Mesenchymal stem cell (in vitro differentiated cells and primary cell): ENCODE data around the gene TYMP.

Experiments
- DNase-seq: peaks from one replicate; pipeline ENCODE4 v3.0.0-alpha.2; 2013
- H2AFZ ChIP-seq: one replicate; pipeline ENCODE4 v1.6.1; 2013; ENCODE audit warnings: low read depth, mild to moderate bottlenecking, control low read depth, inconsistent platforms, low read length, moderate library complexity
- H2AK5ac ChIP-seq: 2 replicates; pipeline ENCODE4 v1.6.1; 2013; ENCODE audit warnings: low read length, moderate library complexity, mild to moderate bottlenecking, inconsistent platforms; ENCODE audit not compliant: severe bottlenecking
- H2BK120ac ChIP-seq: one replicate; pipeline ENCODE4 v1.6.1; 2013; ENCODE audit warnings: low read depth, mild to moderate bottlenecking, inconsistent platforms, low read length, moderate library complexity
- H2BK12ac ChIP-seq, 2 experiments: one replicate each; pipeline ENCODE4 v1.6.1; 2013; ENCODE audit warnings: inconsistent platforms in 2 of 2, low read length in 2 of 2, mild to moderate bottlenecking in 2 of 2, moderate library complexity in 2 of 2, control low read depth in 1 of 2
- H2BK15ac ChIP-seq: one replicate; pipeline ENCODE4 v1.6.1; 2013; ENCODE audit warnings: mild to moderate bottlenecking, low read depth, inconsistent platforms; ENCODE audit not compliant: poor library complexity, severe bottlenecking
- H2BK5ac ChIP-seq: 2 replicates; pipeline ENCODE4 v1.6.1; 2013; ENCODE audit warnings: low read depth, mild to moderate bottlenecking, low read length, control low read depth, inconsistent platforms; ENCODE audit not compliant: poor library complexity, severe bottlenecking
- H3K14ac ChIP-seq, 2 experiments: one replicate each; pipeline ENCODE4 v1.6.1; 2013; ENCODE audit warnings: inconsistent platforms in 2 of 2, low read length in 2 of 2, control low read depth in 1 of 2, mild to moderate bottlenecking in 1 of 2, moderate library complexity in 1 of 2
- H3K18ac ChIP-seq, 2 experiments: one replicate each; pipeline ENCODE4 v1.6.1; 2013; ENCODE audit warnings: inconsistent platforms in 2 of 2, low read length in 2 of 2, control low read depth in 1 of 2, low read depth in 1 of 2, mild to moderate bottlenecking in 1 of 2
- H3K23ac ChIP-seq, 2 experiments: one replicate each; pipeline ENCODE4 v1.6.1; 2013; ENCODE audit warnings: inconsistent platforms in 2 of 2, low read length in 2 of 2, mild to moderate bottlenecking in 2 of 2, moderate library complexity in 2 of 2, control low read depth in 1 of 2
- H3K27ac ChIP-seq: 2 replicates; pipeline ENCODE4 v1.5.1; 2013; ENCODE audit warnings: mild to moderate bottlenecking, moderate library complexity, low read length, control low read depth, inconsistent platforms; ENCODE audit not compliant: poor library complexity, severe bottlenecking
- H3K27me3 ChIP-seq, 2 experiments: 2 replicates each; pipeline versions ENCODE4 v1.6.1 to v1.7.0; 2013; ENCODE audit warnings: low read length in 2 of 2, mild to moderate bottlenecking in 2 of 2, moderate library complexity in 2 of 2, control low read depth in 1 of 2, inconsistent platforms in 1 of 2; ENCODE audit not compliant: control insufficient read depth in 1 of 2, insufficient read depth in 1 of 2
- H3K36me3 ChIP-seq, 2 experiments: 2 replicates each; pipeline versions ENCODE4 v1.6.1 to v1.7.0; 2013; ENCODE audit warnings: low read length in 2 of 2, control low read depth in 1 of 2, inconsistent platforms in 1 of 2, low read depth in 1 of 2, mild to moderate bottlenecking in 1 of 2; ENCODE audit not compliant: insufficient read depth in 2 of 2, control insufficient read depth in 1 of 2
- H3K4ac ChIP-seq, 2 experiments: one replicate each; pipeline ENCODE4 v1.6.1; 2013; ENCODE audit warnings: inconsistent platforms in 2 of 2, low read length in 2 of 2, mild to moderate bottlenecking in 2 of 2, moderate library complexity in 2 of 2, control low read depth in 1 of 2, low read depth in 1 of 2
- H3K4me1 ChIP-seq: 2 replicates; pipeline ENCODE4 v1.6.1; 2013; ENCODE audit warnings: low read depth, low read length, control low read depth; ENCODE audit not compliant: control insufficient read depth, insufficient read depth
- H3K4me2 ChIP-seq: 2 replicates; pipeline ENCODE4 v1.6.1; 2013; ENCODE audit warnings: low read length, mild to moderate bottlenecking, inconsistent platforms; ENCODE audit not compliant: poor library complexity, severe bottlenecking
- H3K4me3 ChIP-seq, 2 experiments: 2 replicates each; pipeline versions ENCODE4 v1.5.1 to v1.7.0; 2013; ENCODE audit warnings: low read length in 2 of 2, mild to moderate bottlenecking in 2 of 2, control low read depth in 1 of 2, low read depth in 1 of 2; ENCODE audit not compliant: insufficient read depth in 1 of 2
- H3K79me1 ChIP-seq: replicated peaks from 2 replicates; pipeline ENCODE4 v1.6.1; 2013; ENCODE audit warnings: mild to moderate bottlenecking, control low read depth, low read length, inconsistent platforms; ENCODE audit not compliant: poor library complexity, severe bottlenecking
- H3K9ac ChIP-seq: 2 replicates; pipeline ENCODE4 v1.7.0; 2013; ENCODE audit warnings: mild to moderate bottlenecking, low read length, moderate library complexity
- H3K9me3 ChIP-seq: 2 replicates; pipeline ENCODE4 v1.7.0; 2013; ENCODE audit warnings: mild to moderate bottlenecking, low read length; ENCODE audit not compliant: control insufficient read depth
- H4K8ac ChIP-seq: one replicate; pipeline ENCODE4 v1.6.1; 2013; ENCODE audit warnings: inconsistent platforms, mild to moderate bottlenecking, low read length, moderate library complexity
- H4K91ac ChIP-seq: one replicate; pipeline ENCODE4 v1.6.1; 2013; ENCODE audit warnings: mild to moderate bottlenecking, low read length, inconsistent platforms
- whole genome bisulfite sequencing: methylation state at CpG from one replicate; pipeline ENCODE4 v1.1.7; 2013; ENCODE audit warnings: mixed read lengths; 5-methylcytosine and 5-hydroxymethylcytosine counted together

Gene TYMP

GRCh38 chr22:50506611-50507420 is 23.0 kb downstream of the TYMP start:
- peak overlapping the region; percentile 91 for H4K8ac ChIP-seq
- H3K4me2 ChIP-seq: peak overlapping the region; percentile 64
- peaks cover 12% of the 10 kb centered on the region for H3K4me1 ChIP-seq
- peak overlapping the region; percentile 97 for H3K9ac ChIP-seq
- H3K27me3 ChIP-seq: no peaks in the 10 kb centered on the region
- H2BK120ac ChIP-seq: no peak overlapping the region
- H3K27ac ChIP-seq: peak overlapping the region; percentile 60
- H3K36me3 ChIP-seq: peaks cover 32 to 42% of the 10 kb centered on the region in 2 experiments
- H3K18ac ChIP-seq: peak overlapping the region; percentile 79 to 97
- peak overlapping the region; percentile 36 for H4K91ac ChIP-seq
- no peak overlapping the region for H2BK15ac ChIP-seq
- peak overlapping the region in 1 of 2 experiments; percentile 92 for H3K14ac ChIP-seq
- peak overlapping the region in 1 of 2 experiments; percentile 46 for H3K23ac ChIP-seq
- peak overlapping the region; percentile 82 to 100 for H3K4me3 ChIP-seq
- peak; percentile 25 for DNase-seq
- H3K79me1 ChIP-seq: peaks cover 26% of the 10 kb centered on the region
- H2AFZ ChIP-seq: peak overlapping the region; percentile 55
- no peak overlapping the region for H2AK5ac ChIP-seq
- H2BK12ac ChIP-seq: no peak overlapping the region
- peak overlapping the region; percentile 41 to 80 for H3K4ac ChIP-seq
- H2BK5ac ChIP-seq: no peak overlapping the region
- 31% methylated on average over 21 of the region's 21 CpGs for WGBS
- H3K9me3 ChIP-seq: no peaks in the 10 kb centered on the region

GRCh38 chr22:50505776-50506610 is 23.8 kb downstream of the TYMP start:
- H3K23ac ChIP-seq: no peak overlapping the region
- no peak overlapping the region for H2BK12ac ChIP-seq
- no peak overlapping the region for H2AK5ac ChIP-seq
- H2BK5ac ChIP-seq: no peak overlapping the region
- peak overlapping the region; percentile 70 for H4K91ac ChIP-seq
- H3K27ac ChIP-seq: no peak overlapping the region
- H2BK120ac ChIP-seq: no peak overlapping the region
- H3K9me3 ChIP-seq: no peaks in the 10 kb centered on the region
- peak overlapping the region; percentile 64 for H3K4me2 ChIP-seq
- no peak overlapping the region for H2AFZ ChIP-seq
- peak overlapping the region; percentile 12 for H4K8ac ChIP-seq
- H3K4ac ChIP-seq: peak overlapping the region in 1 of 2 experiments; percentile 46
- H3K79me1 ChIP-seq: peaks cover 26% of the 10 kb centered on the region
- peaks cover 12% of the 10 kb centered on the region for H3K4me1 ChIP-seq
- H3K4me3 ChIP-seq: peak overlapping the region; percentile 82 to 100
- no peak overlapping the region for H3K14ac ChIP-seq
- DNase-seq: no peak
- peak overlapping the region; percentile 97 for H3K9ac ChIP-seq
- H3K18ac ChIP-seq: no peak overlapping the region
- H3K36me3 ChIP-seq: peaks cover 32 to 45% of the 10 kb centered on the region in 2 experiments
- 92% methylated on average over 41 of the region's 41 CpGs for WGBS
- no peaks in the 10 kb centered on the region for H3K27me3 ChIP-seq
- H2BK15ac ChIP-seq: no peak overlapping the region

DNA sequence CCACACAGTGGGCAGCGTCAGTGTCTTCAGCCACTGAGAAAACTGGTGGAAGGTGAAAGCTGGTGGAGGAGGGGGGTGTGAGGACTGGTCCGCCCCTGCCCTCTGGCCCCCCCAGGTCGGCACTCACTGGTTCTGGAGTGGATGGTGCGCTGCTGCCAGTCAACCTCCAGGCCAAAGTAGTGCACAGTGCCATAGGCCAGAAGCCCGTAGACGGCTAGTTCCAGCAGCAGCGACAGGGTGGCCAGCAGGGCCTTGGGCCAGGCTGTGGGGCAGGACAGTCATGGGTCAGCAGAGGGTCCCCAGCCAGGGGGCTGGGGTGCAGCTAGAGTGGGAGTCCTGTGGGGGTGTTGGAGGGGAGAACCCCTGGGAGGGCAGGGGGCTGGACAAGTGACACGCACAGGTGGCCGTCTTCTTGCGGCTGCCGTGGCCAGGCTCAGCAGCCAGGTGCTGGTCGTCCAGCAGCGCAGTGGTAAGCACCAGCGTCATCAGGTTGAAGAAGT is 24.5 kb downstream of the TYMP start:
- Histone ChIP-seq H2BK5ac (no peak overlapping the region), H3K79me1 (peaks cover 26% of the 10 kb centered on the region), H3K18ac (no peak overlapping the region), H3K4me1 (peaks cover 14% of the 10 kb centered on the region), H4K8ac (no peak overlapping the region), H3K4me2 (no peak overlapping the region), H2AK5ac (no peak overlapping the region), H3K36me3 (peaks cover 29 to 50% of the 10 kb centered on the region in 2 experiments), H3K4me3 (no peak overlapping the region), H2BK120ac (no peak overlapping the region), H3K27ac (no peak overlapping the region), H2BK15ac (no peak overlapping the region), H2AFZ (no peak overlapping the region), H2BK12ac (no peak overlapping the region), H3K9me3 (no peaks in the 10 kb centered on the region), H3K23ac (no peak overlapping the region), H3K9ac (no peak overlapping the region), H3K27me3 (no peaks in the 10 kb centered on the region), H3K14ac (no peak overlapping the region), H4K91ac (no peak overlapping the region), H3K4ac (no peak overlapping the region)
- WGBS: 98% methylated on average over 14 of the region's 14 CpGs
- DNase-seq: no peak
